Activated CD4-positive, CD25-positive, alpha-beta regulatory T cell treated with anti-CD3 and anti-CD28 coated beads, Interleukin-2, amount 50 U/mL, for 72 hours (primary cell): ENCODE measurements around the gene NTF4.

ENCODE experiments used
- DNase-seq: peaks from one replicate; pipeline ENCODE4 v3.0.0; 2021

NTF4 gene

GRCh38 chr19:49064768-49065611, at the start of gene NTF4:
Gene NTF4, minus strand, starts transcription at chr19:49064818. Its CDS starts 2,821 bp downstream, at chr19:49061997.
- DNase-seq: no peak

- DNase-seq: peak; percentile 85
Observed at GRCh38 chr19:49113762-49114629, 49.4 kb upstream of the NTF4 start, which contains the start of gene LIN7B. Gene LIN7B, plus strand, starts transcription at chr19:49114370. Its CDS starts 35 bp downstream, at chr19:49114405.

- DNase-seq: no peak
Observed at GRCh38 chr19:49111218-49111998, 46.8 kb upstream of the NTF4 start.

GRCh38 chr19:49110567-49110966, 45.9 kb upstream of the NTF4 start:
- DNase-seq: no peak

- DNase-seq: no peak
Observed at GRCh38 chr19:49109569-49110233, 45.1 kb upstream of the NTF4 start.

- no peak for DNase-seq
Observed at GRCh38 chr19:49109051-49109450, 44.4 kb upstream of the NTF4 start.

GRCh38 chr19:49107625-49108459, 43.2 kb upstream of the NTF4 start:
- no peak for DNase-seq

GRCh38 chr19:49106648-49107135, 42.1 kb upstream of the NTF4 start:
- DNase-seq: peak; percentile 71

GRCh38 chr19:49104229-49104864, 39.7 kb upstream of the NTF4 start:
- DNase-seq: no peak

GRCh38 chr19:49103331-49104085, 38.9 kb upstream of the NTF4 start:
- no peak for DNase-seq

- no peak for DNase-seq
Observed at GRCh38 chr19:49102303-49102702, 37.7 kb upstream of the NTF4 start.

GRCh38 chr19:49101160-49101559, 36.5 kb upstream of the NTF4 start:
- DNase-seq: no peak

GRCh38 chr19:49098795-49099194, 34.2 kb upstream of the NTF4 start:
- DNase-seq: no peak

GRCh38 chr19:49097453-49098288, 33.1 kb upstream of the NTF4 start:
- DNase-seq: peak; percentile 69

GRCh38 chr19:49094505-49095482, 30.2 kb upstream of the NTF4 start:
- no peak for DNase-seq

- DNase-seq: no peak
Observed at GRCh38 chr19:49092686-49093085, 28.1 kb upstream of the NTF4 start.

GRCh38 chr19:49091391-49092038, 26.9 kb upstream of the NTF4 start:
- DNase-seq: no peak
